AG04450 (cell line): Measurements from ENCODE around the gene TJAP1. TPM values are rescaled to one million over a fixed set of nuclear protein-coding genes. Genes with fewer than 3 reads are reported as not detected.

Experiments
- CTCF ChIA-PET: fragments of 300-600, 350-600 bp; formaldehyde crosslinking; extraction: SDS; loops from one replicate; lab custom pipeline; 2022; ENCODE audit warnings: antibody characterized with exemption, inconsistent platforms; lab: Charles Lee
- POLR2A ChIA-PET: fragments of 350-600 bp; formaldehyde crosslinking; extraction: SDS; loops from one replicate; lab custom pipeline; 2021; ENCODE audit warnings: antibody characterized with exemption, inconsistent platforms; lab: Yijun Ruan, JAX
- DNase-seq: peaks from one replicate; pipeline ENCODE4 v3.0.0-alpha.2; 2011; ENCODE audit warnings: low read depth, low spot score
- H3K27ac ChIP-seq: one replicate; pipeline ENCODE4 v1.5.1; 2012; ENCODE audit warnings: low read depth, low read length, control low read depth
- H3K27me3 ChIP-seq: one replicate; pipeline ENCODE4 v1.6.0; 2012; ENCODE audit warnings: low read length; ENCODE audit not compliant: control insufficient read depth, insufficient read depth
- H3K4me3 ChIP-seq: 2 replicates; pipeline ENCODE4 v1.5.1; 2011; ENCODE audit warnings: mild to moderate bottlenecking, low read depth, low read length, control low read depth
- H3K9me3 ChIP-seq: 2 replicates; pipeline ENCODE4 v1.5.1; 2012; ENCODE audit warnings: low read length; ENCODE audit not compliant: control insufficient read depth, insufficient read depth
- CTCF ChIP-seq: IDR thresholded peaks from 2 replicates; pipeline ENCODE4 v1.5.1; 2011; ENCODE audit warnings: low read depth, low read length, control low read depth, inconsistent platforms
- polyA plus RNA-seq: library from polyadenylated mRNA; depleted of rRNA; stranded (reverse); fragments of >200 nt; gene quantifications from 2 replicates; pipeline ENCODE4 v1.2.3, GENCODE V29; 2011

Gene TJAP1
- polyA plus RNA-seq, 1 experiment = 20.4 TPM

GRCh38 chr6:43493833-43494232 lies 16.5 kb downstream of the TJAP1 start:
- no peak for DNase-seq
- Histone ChIP-seq H3K4me3 (no peak overlapping the region), H3K27me3 (no peaks in the 10 kb centered on the region), H3K27ac (no peak overlapping the region), H3K9me3 (no peaks in the 10 kb centered on the region; the same call in 1 of the 2 replicates)
- no peak for TF ChIP-seq CTCF
- ChIA-PET POLR2A (interaction anchor here (2.1 kb wide), 1 partner anchor 16 kb away, joined by 6 read pairs; the partner anchor contains the start of gene TJAP1), CTCF (interaction anchor here (0.6 to 6.6 kb wide), 3 partner anchors 14 to 232 kb away, joined by 3 to 54 read pairs (median 7); partner anchors contain the start of gene LRRC73)

- TF ChIP-seq CTCF = no peak
- ChIA-PET POLR2A (interaction anchor here (2.1 kb wide), 1 partner anchor 17 kb away, joined by 6 read pairs; the partner anchor contains the start of gene TJAP1), CTCF (interaction anchor here (0.5 to 6.6 kb wide), 4 partner anchors 13 to 233 kb away, joined by 3 to 54 read pairs (median 5); partner anchors contain the start of gene LRRC73)
- Histone ChIP-seq H3K9me3 (no peaks in the 10 kb centered on the region; the same call in 1 of the 2 replicates), H3K27me3 (no peaks in the 10 kb centered on the region), H3K4me3 (no peak overlapping the region), H3K27ac (no peak overlapping the region)
- DNase-seq = no peak
These were observed 17.0 kb downstream of the TJAP1 start for GRCh38 chr6:43494321-43494720.

GRCh38 chr6:43494766-43495165 lies 17.4 kb downstream of the TJAP1 start:
- no peaks in the 10 kb centered on the region; the same call in 1 of the 2 replicates for H3K9me3 ChIP-seq
- no peak overlapping the region for H3K4me3 ChIP-seq
- ChIA-PET POLR2A (interaction anchor here (2.1 kb wide), 1 partner anchor 17 kb away, joined by 6 read pairs; the partner anchor contains the start of gene TJAP1), CTCF (interaction anchor here (0.5 to 6.6 kb wide), 2 partner anchors 13 to 18 kb away, joined by 3 to 54 read pairs; partner anchors contain the start of gene LRRC73)
- no peak overlapping the region for H3K27ac ChIP-seq
- DNase-seq = no peak
- H3K27me3 ChIP-seq = no peaks in the 10 kb centered on the region
- no peak for TF ChIP-seq CTCF

GRCh38 chr6:43495409-43495941 lies 18.1 kb downstream of the TJAP1 start:
- POLR2A ChIA-PET = interaction anchor here (0.6 to 2.1 kb wide), 2 partner anchors 9 to 18 kb away, joined by 6 to 8 read pairs; partner anchors contain the start of gene TJAP1
- H3K4me3 ChIP-seq = no peak overlapping the region
- H3K27me3 ChIP-seq = no peaks in the 10 kb centered on the region
- H3K27ac ChIP-seq = peak overlapping the region; percentile 68
- peak; percentile 27; the same call in 1 of the 2 replicates for TF ChIP-seq CTCF
- DNase-seq = no peak
- no peaks in the 10 kb centered on the region; the same call in 1 of the 2 replicates for H3K9me3 ChIP-seq
- CTCF ChIA-PET = interaction anchor here (0.6 to 6.6 kb wide), 8 partner anchors 9 to 266 kb away, joined by 3 to 54 read pairs (median 4); partner anchors contain the start of genes DNPH1 and LRRC73
